ENCODE results near the gene USP50. TPM values are rescaled to one million over a fixed set of nuclear protein-coding genes. Genes with fewer than 3 reads are reported as not detected.

USP50 gene
- total RNA-seq, 1 experiment from 2014 or later, result not detected

GRCh38 chr15:50500352-50500751, 46.1 kb downstream of the USP50 start:
- H3K4me2 ChIP-seq (ENCODE audit: insufficient read depth, insufficient read length, low read length), result no peak overlapping the region
- no peak overlapping the region for H2BK12ac ChIP-seq (ENCODE audit: insufficient read length, low read depth, low read length)
- H3K27me3 ChIP-seq (ENCODE audit: insufficient read depth, low read length), result no peaks in the 10 kb centered on the region
- no peak overlapping the region for H2BK120ac ChIP-seq (ENCODE audit: low read depth, low read length, poor library complexity, severe bottlenecking)
- no peaks in the 10 kb centered on the region for H3K79me1 ChIP-seq (ENCODE audit: insufficient read depth, low read depth, low read length, poor library complexity, severe bottlenecking)
- no CpG with 5 or more reads among the region's 3 CpGs for WGBS (ENCODE audit: extremely low coverage, insufficient read length, low lambda C conversion rate)
- H2BK5ac ChIP-seq (ENCODE audit: insufficient read length, low read length), result no peak overlapping the region
- no peak for DNase-seq
- no peak overlapping the region for H3T11ph ChIP-seq (ENCODE audit: low read length)
- Mint-ChIP-seq H3K4me1 (peaks cover 0 to 2% of the 10 kb centered on the region in 2 experiments; a peak in 1 of 4 replicates), H3K9me3 (no peaks in the 10 kb centered on the region), H3K4me3 (no peak overlapping the region), H3K27me3 (ENCODE audit: low read depth) (no peaks in the 10 kb centered on the region), H3K27ac (no peak overlapping the region), H3K36me3 (ENCODE audit: insufficient read depth in 1 of 3, low read depth in 3 of 3) (peaks cover 18 to 44% (median 31%) of the 10 kb centered on the region in 3 experiments; a peak in 6 of 7 replicates)
- H2BK15ac ChIP-seq (ENCODE audit: low read depth, low read length), result no peak overlapping the region
- H4K8ac ChIP-seq (replicated peaks; ENCODE audit: insufficient read length, low read depth, low read length), result no peak overlapping the region
- H3K27ac ChIP-seq (ENCODE audit: insufficient read length, low read depth, low read length), result no peak overlapping the region
- H3K9me3 ChIP-seq (ENCODE audit: control insufficient read depth, low read depth, low read length), result no peaks in the 10 kb centered on the region
- no peaks in the 10 kb centered on the region for H3K4me1 ChIP-seq (ENCODE audit: insufficient read depth, low read length)
- no peaks in the 10 kb centered on the region for H3K79me2 ChIP-seq (ENCODE audit: insufficient read depth, low read length)
- H4K20me1 ChIP-seq (ENCODE audit: control insufficient read depth, insufficient read depth, insufficient read length), result no peaks in the 10 kb centered on the region
- H3K14ac ChIP-seq (ENCODE audit: insufficient read depth, low read length), result no peak overlapping the region
- no peak overlapping the region for H3K23ac ChIP-seq (ENCODE audit: insufficient read length, low read depth, low read length)
- no peak overlapping the region for H2AK5ac ChIP-seq (ENCODE audit: insufficient read length, low read length)
- no peak overlapping the region for H4K5ac ChIP-seq (ENCODE audit: insufficient read length, low read depth, low read length)
- H2AFZ ChIP-seq (ENCODE audit: low read length), result no peak overlapping the region
- no peak overlapping the region for H4K91ac ChIP-seq (ENCODE audit: insufficient read length, low read depth, low read length)
- H3K56ac ChIP-seq (ENCODE audit: insufficient read length, low read depth, low read length), result no peak overlapping the region
- no peak for TF ChIP-seq CTCF (conservative IDR thresholded peaks at IDR 0.05)
- no peak overlapping the region for H3K9ac ChIP-seq (ENCODE audit: extremely low read depth, insufficient read length, low read length)
- no peaks in the 10 kb centered on the region for H3K23me2 ChIP-seq (ENCODE audit: insufficient read length, low read depth, low read length, poor library complexity, severe bottlenecking)
- no peak overlapping the region for H3K4ac ChIP-seq (ENCODE audit: low read depth, low read length)
- H3K18ac ChIP-seq (ENCODE audit: insufficient read length, low read depth, low read length), result no peak overlapping the region
- no peak overlapping the region for H2BK20ac ChIP-seq (ENCODE audit: low read depth, low read length, poor library complexity, severe bottlenecking)

Measured in H9 (cell line).